Peyer's patch (tissue), 4 donors: ENCODE data around the gene ACVR1C. TPM values are rescaled to one million over a fixed set of nuclear protein-coding genes. Genes with fewer than 3 reads are reported as not detected.

Experiments
- DNase-seq, 3 donors: peaks; one replicate each; pipeline ENCODE4 v3.0.0-alpha.2; 2017 to 2019
- H3K27ac ChIP-seq, 4 donors: fragments of 200-600 bp; sonication (generic); one replicate each; pipeline ENCODE4 v1.5.1; 2016 to 2019
- H3K27me3 ChIP-seq, 2 donors: fragments of 200-600 bp; sonication (generic); one replicate each; pipeline ENCODE4 v1.5.1; 2019
- H3K36me3 ChIP-seq, 3 donors: fragments of 200-600 bp; sonication (generic); one replicate each; pipeline ENCODE4 v1.5.1; 2016 to 2019
- H3K4me1 ChIP-seq, 4 donors: fragments of 200-600 bp; sonication (generic); one replicate each; pipeline ENCODE4 v1.5.1; 2016 to 2019
- H3K4me3 ChIP-seq, 4 donors: fragments of 200-600 bp; sonication (generic); 1 replicate in 3 of 4; 2 replicates in 1 of 4; pipeline ENCODE4 v1.5.1; 2016 to 2019; ENCODE audit warnings: mild to moderate bottlenecking in 1 of 4
- H3K9me3 ChIP-seq, 4 donors: fragments of 200-600 bp; sonication (generic); one replicate each; pipeline ENCODE4 v1.5.1; 2016 to 2019; ENCODE audit warnings: mild to moderate bottlenecking in 1 of 4
- CTCF ChIP-seq, 6 experiments: fragments of 450-650 bp in 4 of 6; fragments of 200-600 bp in 2 of 6; sonication (generic) in 1 of 6; IDR thresholded peaks; one replicate each; pipeline ENCODE4 v1.5.1; 2017 to 2019; ENCODE audit warnings: antibody characterized with exemption in 6 of 6, mild to moderate bottlenecking in 3 of 6, moderate library complexity in 1 of 6
- POLR2A ChIP-seq, 2 donors: fragments of 450-650 bp; IDR thresholded peaks; one replicate each; pipeline ENCODE4 v1.5.1; 2017; ENCODE audit warnings: antibody characterized with exemption in 2 of 2, mild to moderate bottlenecking in 2 of 2, moderate library complexity in 2 of 2
- total RNA-seq, 4 donors: library from RNA; depleted of rRNA; stranded (reverse); fragments of >200 nt; gene quantifications; one replicate each; pipeline ENCODE4 v1.1.0, GENCODE V29; 2016

The ACVR1C gene
- total RNA-seq, 4 donors from 2014 or later: 2.3 to 5.0 (median 4.1) TPM

GRCh38 chr2:157506586-157506985, 122.1 kb downstream of the ACVR1C start:
- DNase-seq: no peak
- TF ChIP-seq POLR2A (IDR thresholded peaks at IDR 0.05) (no peak), CTCF (IDR thresholded peaks at IDR 0.05) (no peak)
- H3K27me3 ChIP-seq: no peaks in the 10 kb centered on the region

GRCh38 chr2:157504623-157505022, 124.0 kb downstream of the ACVR1C start:
- no peaks in the 10 kb centered on the region for H3K27me3 ChIP-seq
- H3K4me3 ChIP-seq: no peak overlapping the region
- no peak for TF ChIP-seq CTCF (IDR thresholded peaks at IDR 0.05)
- TF ChIP-seq POLR2A (IDR thresholded peaks at IDR 0.05): no peak
- no peaks in the 10 kb centered on the region for H3K36me3 ChIP-seq
- H3K9me3 ChIP-seq: no peaks in the 10 kb centered on the region
- no peak overlapping the region for H3K27ac ChIP-seq
- DNase-seq: no peak
- H3K4me1 ChIP-seq: no peaks in the 10 kb centered on the region

More at GRCh38 chr2:157506586-157506985, 122.1 kb downstream of the ACVR1C start:
- no peaks in the 10 kb centered on the region for H3K4me1 ChIP-seq
- no peak overlapping the region for H3K4me3 ChIP-seq
- no peaks in the 10 kb centered on the region for H3K9me3 ChIP-seq
- H3K36me3 ChIP-seq: no peaks in the 10 kb centered on the region
- no peak overlapping the region for H3K27ac ChIP-seq

GRCh38 chr2:157501026-157501425, 127.6 kb downstream of the ACVR1C start:
- no peak for TF ChIP-seq POLR2A (IDR thresholded peaks at IDR 0.05)
- TF ChIP-seq CTCF (IDR thresholded peaks at IDR 0.05): no peak
- DNase-seq: no peak
- H3K9me3 ChIP-seq: no peaks in the 10 kb centered on the region
- no peaks in the 10 kb centered on the region for H3K4me1 ChIP-seq
- no peak overlapping the region for H3K27ac ChIP-seq
- H3K27me3 ChIP-seq: no peaks in the 10 kb centered on the region
- H3K4me3 ChIP-seq: no peak overlapping the region
- no peaks in the 10 kb centered on the region for H3K36me3 ChIP-seq

- Histone ChIP-seq H3K9me3 (no peaks in the 10 kb centered on the region), H3K4me3 (no peak overlapping the region), H3K4me1 (no peaks in the 10 kb centered on the region), H3K27ac (no peak overlapping the region), H3K27me3 (no peaks in the 10 kb centered on the region), H3K36me3 (no peaks in the 10 kb centered on the region)
- no peak for DNase-seq
- TF ChIP-seq CTCF (IDR thresholded peaks at IDR 0.05): no peak
- TF ChIP-seq POLR2A (IDR thresholded peaks at IDR 0.05): no peak
These were observed 128.3 kb downstream of the ACVR1C start for GRCh38 chr2:157500334-157500733.

GRCh38 chr2:157498483-157498882, 130.2 kb downstream of the ACVR1C start:
- Histone ChIP-seq H3K36me3 (no peaks in the 10 kb centered on the region), H3K27ac (no peak overlapping the region), H3K9me3 (no peaks in the 10 kb centered on the region), H3K4me3 (no peak overlapping the region), H3K4me1 (no peaks in the 10 kb centered on the region), H3K27me3 (no peaks in the 10 kb centered on the region)
- TF ChIP-seq POLR2A (IDR thresholded peaks at IDR 0.05) (no peak), CTCF (IDR thresholded peaks at IDR 0.05) (no peak)
- no peak for DNase-seq
